Measurements from ENCODE around the gene OMA1. TPM values are rescaled to one million over a fixed set of nuclear protein-coding genes. Genes with fewer than 3 reads are reported as not detected.

The OMA1 gene
- polyA plus RNA-seq, 3 donors = 11.2 to 24.5 (median 15.3) TPM

DNA sequence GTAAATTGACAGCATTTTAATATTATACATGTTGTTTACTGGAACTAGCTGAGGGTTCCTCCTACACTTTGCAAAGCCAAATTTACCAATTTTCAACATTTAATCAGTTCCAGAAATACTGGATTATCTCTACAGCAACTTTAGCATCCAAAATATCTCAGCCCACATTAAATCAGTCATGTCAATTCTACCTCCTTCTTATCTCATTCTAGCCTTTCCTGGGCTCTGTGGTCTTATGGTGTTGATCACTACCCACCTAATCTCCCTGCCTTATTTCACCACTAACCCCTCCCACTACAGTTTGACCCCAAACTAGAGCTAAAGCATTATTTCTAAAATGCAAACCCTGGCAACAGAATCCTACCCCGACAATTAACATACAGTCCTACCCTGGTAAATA lies 3.3 kb downstream of the OMA1 start:
- peaks cover 2 to 5% of the 10 kb centered on the region in 2 donors for H3K36me3 ChIP-seq (replicated peaks in 1 of 2; ENCODE audit: control insufficient read depth in 1 of 2, insufficient read depth in 2 of 2, low read length in 2 of 2)
- Mint-ChIP-seq H3K9me3 (no peaks in the 10 kb centered on the region), H3K27ac (no peak overlapping the region), H3K36me3 (peaks cover 4% of the 10 kb centered on the region in 2 donors), H3K27me3 (ENCODE audit: low read depth in 3 of 3) (no peaks in the 10 kb centered on the region), H3K4me1 (peaks cover 17% of the 10 kb centered on the region), H3K4me3 (no peak overlapping the region)
- TF ChIP-seq, protein P1, sequence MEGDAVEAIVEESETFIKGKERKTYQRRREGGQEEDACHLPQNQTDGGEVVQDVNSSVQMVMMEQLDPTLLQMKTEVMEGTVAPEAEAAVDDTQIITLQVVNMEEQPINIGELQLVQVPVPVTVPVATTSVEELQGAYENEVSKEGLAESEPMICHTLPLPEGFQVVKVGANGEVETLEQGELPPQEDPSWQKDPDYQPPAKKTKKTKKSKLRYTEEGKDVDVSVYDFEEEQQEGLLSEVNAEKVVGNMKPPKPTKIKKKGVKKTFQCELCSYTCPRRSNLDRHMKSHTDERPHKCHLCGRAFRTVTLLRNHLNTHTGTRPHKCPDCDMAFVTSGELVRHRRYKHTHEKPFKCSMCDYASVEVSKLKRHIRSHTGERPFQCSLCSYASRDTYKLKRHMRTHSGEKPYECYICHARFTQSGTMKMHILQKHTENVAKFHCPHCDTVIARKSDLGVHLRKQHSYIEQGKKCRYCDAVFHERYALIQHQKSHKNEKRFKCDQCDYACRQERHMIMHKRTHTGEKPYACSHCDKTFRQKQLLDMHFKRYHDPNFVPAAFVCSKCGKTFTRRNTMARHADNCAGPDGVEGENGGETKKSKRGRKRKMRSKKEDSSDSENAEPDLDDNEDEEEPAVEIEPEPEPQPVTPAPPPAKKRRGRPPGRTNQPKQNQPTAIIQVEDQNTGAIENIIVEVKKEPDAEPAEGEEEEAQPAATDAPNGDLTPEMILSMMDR (IDR thresholded peaks at IDR 0.05) = no peak
- no CpG with 5 or more reads among the region's 1 CpG for WGBS (ENCODE audit: insufficient coverage)
- no peak overlapping the region for H3K4me2 ChIP-seq (replicated peaks; ENCODE audit: extremely low read depth, low read length, poor library complexity, severe bottlenecking)
- H2AFZ ChIP-seq (ENCODE audit: insufficient read depth, low read depth, low read length, poor library complexity, severe bottlenecking) = no peak overlapping the region
- intact Hi-C loops (cut with micrococcal nuclease) = no loop called here
- H3K79me2 ChIP-seq (ENCODE audit: insufficient read depth, low read length) = peaks cover 19% of the 10 kb centered on the region
- peaks cover 10 to 26% of the 10 kb centered on the region in 2 donors for H3K4me1 ChIP-seq (ENCODE audit: control insufficient read depth in 1 of 2, insufficient read depth in 2 of 2, low read length in 2 of 2)
- no peak overlapping the region for H3K9ac ChIP-seq (ENCODE audit: insufficient read depth, low read length, poor library complexity, severe bottlenecking)
- H3K9me3 ChIP-seq (replicated peaks in 1 of 2; ENCODE audit: control insufficient read depth in 1 of 2, insufficient read depth in 1 of 2, low read length in 2 of 2) = no peaks in the 10 kb centered on the region
- no peaks in the 10 kb centered on the region for H3K27me3 ChIP-seq (ENCODE audit: control insufficient read depth in 2 of 2, insufficient read depth in 2 of 2, low read length in 2 of 2)
- DNase-seq = no peak
- no peaks in the 10 kb centered on the region for H4K20me1 ChIP-seq (ENCODE audit: insufficient read depth, low read length)
- no peak overlapping the region for H3K4me3 ChIP-seq (replicated peaks in 1 of 3; ENCODE audit: low read depth in 2 of 3, low read length in 3 of 3)
- no peak overlapping the region for H3K27ac ChIP-seq (ENCODE audit: low read depth in 1 of 2, low read length in 2 of 2)

DNA sequence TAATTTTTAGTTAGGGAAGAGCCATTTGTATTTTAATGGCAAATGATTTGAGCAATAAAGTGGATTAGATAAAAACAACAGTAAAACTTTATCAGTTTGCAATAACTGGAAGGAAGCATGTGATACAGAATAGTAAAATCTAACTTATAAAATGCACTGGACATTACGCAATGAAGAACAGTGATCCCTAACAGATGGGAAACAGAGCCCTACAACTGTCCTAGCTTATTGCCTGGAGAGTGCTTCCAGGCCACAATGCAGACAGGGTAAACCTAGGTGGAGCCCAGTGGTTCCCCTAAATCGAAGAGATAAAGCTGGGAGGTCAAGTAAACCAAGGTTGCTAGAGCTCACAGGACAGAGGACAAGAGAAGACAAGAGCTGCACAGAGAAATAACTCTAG lies 7.0 kb downstream of the OMA1 start:
- no peak overlapping the region for H3K9ac ChIP-seq (ENCODE audit: insufficient read depth, low read length, poor library complexity, severe bottlenecking)
- Mint-ChIP-seq H3K36me3 (peaks cover 5 to 11% of the 10 kb centered on the region in 2 donors), H3K4me3 (no peak overlapping the region), H3K9me3 (no peaks in the 10 kb centered on the region), H3K4me1 (peaks cover 7% of the 10 kb centered on the region), H3K27me3 (ENCODE audit: low read depth in 3 of 3) (no peaks in the 10 kb centered on the region), H3K27ac (peak overlapping the region in 2 of 7 donors; percentile 32 to 62)
- H3K79me2 ChIP-seq (ENCODE audit: insufficient read depth, low read length) = peaks cover 3% of the 10 kb centered on the region
- no CpG with 5 or more reads among the region's 2 CpGs for WGBS (ENCODE audit: insufficient coverage)
- no peak overlapping the region for H2AFZ ChIP-seq (ENCODE audit: insufficient read depth, low read depth, low read length, poor library complexity, severe bottlenecking)
- no peaks in the 10 kb centered on the region for H4K20me1 ChIP-seq (ENCODE audit: insufficient read depth, low read length)
- no peak overlapping the region for H3K4me3 ChIP-seq (replicated peaks in 1 of 3; ENCODE audit: low read depth in 2 of 3, low read length in 3 of 3)
- peaks cover 2 to 5% of the 10 kb centered on the region in 2 donors for H3K36me3 ChIP-seq (replicated peaks in 1 of 2; ENCODE audit: control insufficient read depth in 1 of 2, insufficient read depth in 2 of 2, low read length in 2 of 2)
- TF ChIP-seq, protein P1 (IDR thresholded peaks at IDR 0.05) = no peak
- no peak overlapping the region for H3K4me2 ChIP-seq (replicated peaks; ENCODE audit: extremely low read depth, low read length, poor library complexity, severe bottlenecking)
- no peaks in the 10 kb centered on the region for H3K27me3 ChIP-seq (ENCODE audit: control insufficient read depth in 2 of 2, insufficient read depth in 2 of 2, low read length in 2 of 2)
- H3K27ac ChIP-seq (ENCODE audit: low read depth in 1 of 2, low read length in 2 of 2) = no peak overlapping the region
- intact Hi-C loops (cut with micrococcal nuclease) = no loop called here
- DNase-seq = no peak
- H3K4me1 ChIP-seq (ENCODE audit: control insufficient read depth in 1 of 2, insufficient read depth in 2 of 2, low read length in 2 of 2) = peaks cover 0 to under 1% of the 10 kb centered on the region in 2 donors
- no peaks in the 10 kb centered on the region for H3K9me3 ChIP-seq (replicated peaks in 1 of 2; ENCODE audit: control insufficient read depth in 1 of 2, insufficient read depth in 1 of 2, low read length in 2 of 2)
